ENCODE data around the gene CMTM6.

- TF ChIP-seq CTCF (conservative IDR thresholded peaks at IDR 0.05 in 1 of 2, IDR thresholded peaks at IDR 0.05 in 1 of 2; ENCODE audit: extremely low read depth in 1 of 2, insufficient read depth in 1 of 2, low read depth in 1 of 2, low read length in 2 of 2): no peak
- no peak for TF ChIP-seq EZH2 (IDR thresholded peaks at IDR 0.05; ENCODE audit: borderline replicate concordance, low read length)
Observed at GRCh38 chr3:32498252-32498651, 4.4 kb downstream of the CMTM6 start.

Measured in mammary epithelial cell (primary cell).